Nephron (organoid): ENCODE measurements around the gene RHOD.
A peak's percentile ranks its signal among the peaks of the same experiment; 100 is the strongest.

Experiments
- H3K27ac Mint-ChIP-seq, 3 experiments: 2 replicates each; pipeline ENCODE4 v1.8.0; 2020; ENCODE audit warnings: mixed read lengths in 3 of 3, mild to moderate bottlenecking in 2 of 3, moderate library complexity in 1 of 3
- H3K27me3 Mint-ChIP-seq: 2 replicates; pipeline ENCODE4 v1.8.0; 2021; ENCODE audit warnings: low read depth, mild to moderate bottlenecking, moderate library complexity, mixed read lengths
- H3K36me3 Mint-ChIP-seq: 2 replicates; pipeline ENCODE4 v1.8.0; 2020; ENCODE audit warnings: low read depth, mixed read lengths
- H3K4me1 Mint-ChIP-seq: 2 replicates; pipeline ENCODE4 v1.8.0; 2020; ENCODE audit warnings: mixed read lengths
- H3K4me3 Mint-ChIP-seq, 3 experiments: 2 replicates each; pipeline ENCODE4 v1.8.0; 2020; ENCODE audit warnings: mild to moderate bottlenecking in 3 of 3, mixed read lengths in 3 of 3, moderate library complexity in 2 of 3
- H3K9me3 Mint-ChIP-seq: 2 replicates; pipeline ENCODE4 v1.8.0; 2020; ENCODE audit warnings: mixed read lengths
- CTCF ChIP-seq, 3 experiments: fragments of 200-600 bp; sonication (generic); IDR thresholded peaks; one replicate each; pipeline ENCODE4 v1.5.0; 2021; ENCODE audit warnings: antibody characterized with exemption in 3 of 3; ENCODE audit not compliant: unreplicated experiment in 3 of 3

The RHOD gene

GRCh38 chr11:67118801-67119584 lies 62.3 kb downstream of the RHOD start, which contains the start of gene KDM2A:
Gene KDM2A, plus strand, starts transcription at chr11:67119263. Its CDS starts 2,054 bp downstream, at chr11:67121317.
- H3K36me3 Mint-ChIP-seq: peaks cover 12% of the 10 kb centered on the region

GRCh38 chr11:67119585-67120391 lies 63.1 kb downstream of the RHOD start:
- no peaks in the 10 kb centered on the region for H3K9me3 Mint-ChIP-seq
- peaks cover 32% of the 10 kb centered on the region for H3K4me1 Mint-ChIP-seq
- no peaks in the 10 kb centered on the region for H3K27me3 Mint-ChIP-seq
- peak overlapping the region; percentile 84 to 98 (median 92) for H3K27ac Mint-ChIP-seq
- TF ChIP-seq CTCF (IDR thresholded peaks at IDR 0.05; ENCODE audit: unreplicated experiment in 3 of 3): no peak
- peak overlapping the region; percentile 98 to 100 (median 99) for H3K4me3 Mint-ChIP-seq
- H3K36me3 Mint-ChIP-seq: peaks cover 12% of the 10 kb centered on the region

More at GRCh38 chr11:67118801-67119584, 62.3 kb downstream of the RHOD start, which contains the start of gene KDM2A:
- Mint-ChIP-seq H3K27ac (peak within 1 kb of the TSS; percentile 84 to 98 (median 92)), H3K27me3 (no peaks in the 10 kb centered on the region), H3K4me1 (peaks cover 32% of the 10 kb centered on the region), H3K9me3 (no peaks in the 10 kb centered on the region), H3K4me3 (peak within 1 kb of the TSS; percentile 98 to 100 (median 99))
- TF ChIP-seq CTCF (IDR thresholded peaks at IDR 0.05; ENCODE audit: unreplicated experiment in 3 of 3): peak in 2 of 3 experiments; percentile 8 to 36

- Mint-ChIP-seq H3K4me1 (peaks cover 32% of the 10 kb centered on the region), H3K36me3 (peaks cover 16% of the 10 kb centered on the region), H3K27ac (peak overlapping the region; percentile 84 to 98 (median 92)), H3K27me3 (no peaks in the 10 kb centered on the region), H3K9me3 (no peaks in the 10 kb centered on the region), H3K4me3 (peak overlapping the region; percentile 98 to 100 (median 99))
- TF ChIP-seq CTCF (IDR thresholded peaks at IDR 0.05; ENCODE audit: unreplicated experiment in 3 of 3): no peak
Observed at GRCh38 chr11:67120456-67120855, 63.8 kb downstream of the RHOD start.

GRCh38 chr11:67120881-67121710 lies 64.4 kb downstream of the RHOD start:
- Mint-ChIP-seq H3K4me1 (peaks cover 29% of the 10 kb centered on the region), H3K4me3 (peak overlapping the region; percentile 98 to 100 (median 99)), H3K9me3 (no peaks in the 10 kb centered on the region), H3K36me3 (peaks cover 16% of the 10 kb centered on the region), H3K27me3 (no peaks in the 10 kb centered on the region), H3K27ac (peak overlapping the region; percentile 84 to 98 (median 92))
- no peak for TF ChIP-seq CTCF (IDR thresholded peaks at IDR 0.05; ENCODE audit: unreplicated experiment in 3 of 3)
